Fibroblast of the aortic adventitia (primary cell): ENCODE data around the gene CST4. TPM values are rescaled to one million over a fixed set of nuclear protein-coding genes. Genes with fewer than 3 reads are reported as not detected.

ENCODE experiments used
- DNase-seq: peaks from one replicate; pipeline ENCODE4 v3.0.0-alpha.2; 2010; ENCODE audit warnings: low read depth
- H3K4me3 ChIP-seq: 2 replicates; pipeline ENCODE4 v1.5.1; 2011; ENCODE audit warnings: low read depth, mild to moderate bottlenecking, control low read depth, low read length, moderate library complexity
- CTCF ChIP-seq: IDR thresholded peaks from 2 replicates; pipeline ENCODE4 v1.5.1; 2011; ENCODE audit warnings: mild to moderate bottlenecking, low read length, control low read depth, inconsistent platforms; ENCODE audit not compliant: insufficient read depth
- total RNA-seq: library from RNA; depleted of rRNA; stranded (reverse); fragments of >200 nt; gene quantifications from 2 replicates; pipeline ENCODE4 v1.2.3, GENCODE V29; 2012; ENCODE audit warnings: low replicate concordance

Gene CST4
- total RNA-seq, 1 donor: not detected

- H3K4me3 ChIP-seq: no peak overlapping the region
- no peak for DNase-seq
- no peak for TF ChIP-seq CTCF
Measured at GRCh38 chr20:23683807-23684206, 5.0 kb downstream of the CST4 start.

- no peak overlapping the region for H3K4me3 ChIP-seq
- no peak for DNase-seq
- no peak for TF ChIP-seq CTCF
Measured at GRCh38 chr20:23683281-23683680, 5.6 kb downstream of the CST4 start.

GRCh38 chr20:23680146-23680545 is 8.7 kb downstream of the CST4 start:
- peak; percentile 69 for DNase-seq
- no peak overlapping the region for H3K4me3 ChIP-seq
- TF ChIP-seq CTCF: no peak

- H3K4me3 ChIP-seq: no peak overlapping the region
- no peak for TF ChIP-seq CTCF
- no peak for DNase-seq
Measured at GRCh38 chr20:23679133-23680092, 9.4 kb downstream of the CST4 start.

- no peak overlapping the region for H3K4me3 ChIP-seq
- no peak for DNase-seq
- TF ChIP-seq CTCF: no peak
Measured at GRCh38 chr20:23673209-23673608, 15.6 kb downstream of the CST4 start.

- TF ChIP-seq CTCF: no peak
- H3K4me3 ChIP-seq: no peak overlapping the region
- DNase-seq: no peak
Measured at GRCh38 chr20:23672158-23672557, 16.7 kb downstream of the CST4 start.
